GM18870 (cell line): ENCODE data around the gene OR52A5.
"Not testable (repeated sequence)": the region's sequence is repeated elsewhere in the genome, so short reads cannot be mapped to it uniquely, and the experiment has no call there.

ENCODE experiments used
- ATAC-seq: cut with Tn5 transposase; IDR thresholded peaks from one replicate; pipeline ENCODE4 v1.9.1; 2021; ENCODE audit warnings: moderate library complexity; ENCODE audit not compliant: unreplicated experiment

The OR52A5 gene

DNA sequence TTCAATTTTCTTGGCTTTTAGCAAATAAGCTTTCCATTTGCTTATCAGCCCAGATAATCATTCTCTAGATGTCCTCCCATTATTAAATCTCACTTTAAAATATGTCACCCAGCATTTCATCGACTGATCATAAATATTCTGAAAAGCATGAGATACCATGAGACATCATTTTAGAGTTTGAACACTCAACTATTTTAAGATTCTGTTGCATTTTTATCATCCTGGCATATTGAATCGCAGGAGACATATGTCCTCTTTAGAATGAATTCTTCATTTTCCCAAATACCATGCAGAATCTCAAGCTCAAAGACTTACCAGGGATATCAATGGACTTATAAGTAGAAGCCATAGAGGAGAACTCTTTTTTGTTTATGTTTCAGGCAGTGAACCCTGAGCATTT, at the start of gene OR52A5:
Gene OR52A5, minus strand, starts transcription at position 361 of the 400 bp plus-strand sequence. CDS start 5,714 bp downstream, outside the sequence.
- ATAC-seq = no peak

DNA sequence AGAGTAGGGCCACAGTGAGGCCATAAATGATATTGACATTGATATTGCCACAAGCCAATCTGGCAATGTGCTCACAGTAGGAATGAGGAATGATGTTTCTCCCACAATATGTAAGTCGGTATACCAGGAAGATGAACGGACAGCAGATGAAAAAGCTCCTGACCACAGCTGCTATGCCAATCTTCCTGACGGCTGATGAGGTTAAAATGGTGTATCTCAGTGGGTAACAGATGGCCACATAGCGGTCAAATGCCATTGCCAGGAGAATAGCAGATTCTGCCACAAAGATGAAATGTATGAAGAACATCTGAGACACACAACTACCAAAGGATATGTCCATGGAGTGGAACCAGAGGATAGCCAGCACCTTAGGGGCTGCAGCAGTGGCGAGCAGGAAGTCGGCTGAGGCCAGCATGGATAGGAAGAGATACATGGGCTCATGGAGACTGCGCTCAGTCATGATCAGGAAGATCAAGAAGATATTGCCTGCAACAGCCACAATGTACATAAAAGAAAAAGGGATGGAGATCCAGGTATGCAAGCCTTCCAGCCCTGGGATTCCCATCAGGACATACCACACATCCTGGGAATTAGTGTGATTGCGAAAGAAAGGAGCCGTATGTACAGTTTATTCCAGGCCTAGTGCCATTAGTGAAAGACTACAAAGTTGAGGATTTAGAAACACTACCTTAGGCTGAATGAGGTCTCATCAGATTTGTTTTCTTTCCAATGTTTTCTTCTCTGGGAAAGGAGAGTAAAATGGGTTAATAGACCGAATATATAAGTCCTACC, 40.1 kb upstream of the OR52A5 start:
- ATAC-seq = no peak

DNA sequence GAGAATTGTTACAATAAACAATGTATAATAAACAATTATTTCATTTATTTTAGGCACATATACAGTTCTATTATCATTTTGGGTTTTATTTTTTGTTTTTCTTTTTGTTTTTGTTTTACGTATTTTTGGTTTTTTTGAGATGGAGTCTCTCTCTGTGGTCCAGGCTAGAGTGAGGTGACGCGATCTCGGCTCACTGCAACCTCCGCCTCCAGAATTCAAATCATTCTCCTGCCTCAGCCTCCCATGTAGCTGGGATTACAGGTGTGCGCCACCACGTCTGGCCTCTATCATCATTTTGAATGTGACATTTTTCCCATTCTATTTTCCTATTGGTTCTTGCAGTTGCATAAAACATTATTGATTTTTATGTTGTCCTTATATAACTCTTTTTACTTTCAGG, 36.8 kb upstream of the OR52A5 start:
- ATAC-seq = no peak

DNA sequence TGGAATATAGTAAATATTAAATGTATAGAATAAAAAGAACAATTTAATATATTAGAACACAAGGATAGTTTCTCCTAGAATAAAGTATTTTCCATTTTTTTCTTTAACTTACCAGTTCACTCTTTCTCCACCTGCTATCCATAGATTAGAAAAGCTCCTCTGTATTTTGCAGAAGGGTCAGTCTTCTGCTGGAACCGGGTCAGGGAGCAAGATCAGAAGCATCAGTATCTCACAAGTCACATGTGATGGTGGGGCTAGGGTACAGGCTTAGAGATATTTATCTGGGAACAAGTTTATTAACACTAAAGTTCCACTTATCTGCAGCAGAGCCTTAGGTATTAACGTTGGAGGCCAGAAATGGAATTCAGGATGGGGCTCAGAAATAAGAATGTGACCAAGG, 33.7 kb upstream of the OR52A5 start:
- no peak for ATAC-seq

DNA sequence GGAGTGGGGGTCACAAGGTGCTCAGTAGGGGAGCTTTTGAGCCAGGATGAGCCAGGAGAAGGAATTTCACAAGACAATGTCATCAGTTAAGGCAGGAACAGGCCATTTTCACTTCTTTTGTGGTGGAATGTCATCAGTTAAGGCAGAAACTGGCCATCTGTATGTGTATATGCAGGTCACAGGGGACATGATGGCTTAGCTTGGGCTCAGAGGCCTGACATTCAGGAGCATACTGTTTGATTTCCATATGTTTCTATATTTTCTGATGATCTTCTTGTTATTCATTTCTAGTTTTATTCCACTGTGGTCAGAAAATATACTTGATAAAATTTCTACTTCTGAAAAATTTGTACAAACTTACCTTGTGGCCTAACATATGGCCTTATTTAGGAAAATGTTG, 27.7 kb upstream of the OR52A5 start:
- ATAC-seq = not testable (repeated sequence)

DNA sequence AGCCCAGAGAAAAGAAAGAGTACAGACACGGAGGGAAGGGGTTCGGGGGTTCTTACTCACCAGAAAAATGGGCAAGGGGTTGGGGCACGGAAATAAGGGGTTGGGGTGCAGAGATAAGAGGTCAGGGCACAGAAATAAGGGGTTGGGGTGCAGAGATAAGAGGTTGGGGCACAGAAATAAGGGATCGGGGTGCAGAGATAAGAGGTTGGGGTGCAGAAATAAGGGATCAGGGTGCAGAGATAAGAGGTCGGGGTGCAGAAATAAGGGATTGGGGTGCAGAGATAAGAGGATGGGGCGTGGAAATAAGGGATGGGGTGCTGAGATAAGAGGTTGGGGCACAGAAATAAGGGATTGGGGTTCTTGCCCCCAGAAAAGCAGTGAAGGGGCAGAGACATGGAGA, 26.7 kb upstream of the OR52A5 start:
- ATAC-seq = not testable (repeated sequence)

DNA sequence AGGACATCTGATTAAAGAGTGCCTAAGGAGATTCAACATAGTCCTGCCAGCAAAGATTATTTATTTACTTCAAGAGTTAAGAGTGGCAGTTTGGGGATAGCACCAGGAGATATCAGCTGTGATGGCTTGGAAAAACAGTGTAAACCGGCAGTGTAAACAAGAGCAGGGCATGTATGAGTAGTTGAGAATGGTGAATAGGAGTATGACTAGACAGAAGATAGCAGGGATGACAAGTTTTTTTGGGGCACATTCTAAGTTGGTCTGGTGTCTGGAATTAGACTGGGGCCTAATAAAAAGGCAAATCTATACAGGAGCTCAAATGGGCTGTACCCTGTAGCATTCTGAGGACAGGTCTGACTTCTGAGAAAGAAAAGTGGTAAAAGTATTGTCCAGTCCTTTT, 22.9 kb upstream of the OR52A5 start:
- not testable (repeated sequence) for ATAC-seq

DNA sequence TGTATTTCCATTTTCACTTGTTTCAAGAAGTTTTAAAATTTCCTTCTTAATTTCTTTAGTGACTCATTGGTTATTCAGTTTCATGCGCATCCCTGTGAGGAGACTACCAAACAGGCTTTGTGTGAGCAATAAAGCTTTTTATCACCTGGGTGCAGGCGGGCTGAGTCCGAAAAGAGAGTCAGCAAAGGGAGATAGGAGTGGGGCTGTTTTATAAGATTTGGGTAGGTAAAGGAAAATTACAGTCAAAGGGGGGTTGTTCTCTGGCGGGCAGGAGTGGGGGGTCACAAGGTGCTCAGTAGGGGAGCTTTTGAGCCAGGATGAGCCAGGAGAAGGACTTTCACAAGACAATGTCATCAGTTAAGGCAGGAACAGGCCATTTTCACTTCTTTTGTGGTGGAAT, 22.1 kb upstream of the OR52A5 start:
- not testable (repeated sequence) for ATAC-seq

DNA sequence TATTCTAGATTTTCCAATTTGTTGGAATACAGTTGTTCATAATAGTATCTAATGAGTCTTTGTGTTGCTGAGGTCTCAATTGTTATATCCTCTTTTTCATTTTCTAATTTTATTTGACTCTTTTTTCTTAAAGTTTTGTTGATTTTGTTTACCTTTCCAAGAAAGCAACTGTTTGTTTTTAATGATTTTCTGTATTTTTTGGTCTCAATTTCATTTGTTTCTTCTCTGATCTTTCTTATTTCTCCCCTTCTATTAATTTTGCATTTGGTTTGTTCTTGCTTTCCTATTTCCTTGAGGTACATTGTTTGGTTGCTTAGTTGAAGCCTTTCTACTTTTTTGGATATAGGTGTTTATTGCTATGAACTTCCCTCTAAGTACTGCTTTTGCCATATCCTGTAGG, 21.6 kb upstream of the OR52A5 start:
- ATAC-seq = no peak

DNA sequence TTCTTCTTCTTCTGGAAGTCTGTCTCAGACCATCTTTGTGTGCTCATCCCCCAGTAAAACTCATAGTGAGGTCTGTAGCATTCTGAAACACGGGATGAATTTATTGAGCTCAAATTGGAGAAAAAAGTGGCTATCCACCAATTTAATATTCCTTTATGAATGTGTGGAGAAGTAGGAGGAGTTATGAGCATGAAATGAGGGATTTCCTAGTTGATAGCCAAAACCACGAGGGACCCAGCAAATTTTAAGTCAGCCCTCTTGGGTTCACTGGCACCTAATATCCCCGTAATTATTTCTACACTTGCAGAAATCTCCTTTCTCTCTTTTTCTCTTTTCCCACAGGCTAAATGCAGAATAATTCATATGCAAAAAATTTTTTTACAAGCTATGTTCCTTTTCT, 16.5 kb upstream of the OR52A5 start, which contains the start of gene OR52A1:
Gene OR52A1, minus strand, starts transcription at position 101 of the 400 bp plus-strand sequence. CDS start 2,388 bp downstream, outside the sequence.
- ATAC-seq = no peak

DNA sequence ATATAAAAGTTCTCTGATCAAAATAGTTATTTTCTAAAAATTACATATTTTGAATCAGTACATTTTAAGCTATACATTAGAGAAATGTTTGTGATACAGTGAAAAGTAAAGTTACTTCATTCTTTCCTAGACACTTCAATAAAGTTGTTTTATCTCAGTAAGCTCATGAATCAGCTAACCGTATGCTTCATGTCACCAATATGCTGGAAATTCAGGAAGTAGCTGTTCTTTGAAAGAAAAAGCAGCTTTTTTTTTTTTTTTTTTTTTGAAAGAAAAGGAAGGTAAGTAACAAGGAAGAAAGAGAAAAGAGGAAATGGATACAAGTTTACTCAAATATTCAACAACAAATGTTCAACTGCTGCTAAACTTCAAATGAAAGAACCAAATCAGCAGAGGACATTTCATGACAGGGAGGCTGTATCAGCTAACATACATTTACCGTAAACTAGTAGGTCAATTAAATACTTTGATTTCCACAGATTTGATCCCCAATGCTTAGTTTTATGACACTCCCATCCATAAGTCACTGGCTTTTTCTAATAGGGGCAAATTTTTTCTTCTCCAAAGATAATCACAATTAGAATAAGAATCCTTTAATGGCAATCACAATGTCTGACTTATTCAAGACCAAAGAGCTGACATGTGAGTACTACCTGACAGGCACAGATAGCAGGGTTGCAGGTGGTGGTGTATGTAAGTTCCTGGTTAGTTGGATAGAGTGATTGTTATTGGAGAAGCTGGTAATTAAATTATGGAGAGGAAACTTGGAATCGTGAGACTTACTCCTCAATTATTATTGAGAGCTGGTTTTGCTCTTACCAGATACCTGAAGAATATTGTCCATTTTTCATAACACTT, 15.6 kb upstream of the OR52A5 start:
- no peak for ATAC-seq

DNA sequence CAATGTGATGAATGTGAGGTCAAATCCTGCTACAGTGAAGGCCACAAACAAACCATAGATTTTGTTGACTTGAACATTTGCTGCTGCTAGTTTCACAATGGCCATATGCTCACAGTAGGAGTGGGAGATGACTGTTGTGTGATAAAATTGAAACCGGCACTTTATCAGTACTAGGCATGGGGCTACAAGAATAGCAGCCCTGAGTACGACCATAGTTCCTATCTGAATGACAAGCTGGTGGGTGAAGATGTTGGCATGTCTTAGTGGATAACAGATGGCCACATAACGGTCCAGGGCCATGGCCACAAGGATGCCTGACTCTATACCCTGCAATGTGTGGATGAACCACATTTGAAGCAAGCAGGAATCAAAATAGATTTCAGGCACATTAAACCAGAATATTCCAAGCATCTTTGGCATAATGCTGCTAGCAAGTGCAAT, 13.6 kb upstream of the OR52A5 start:
- no peak for ATAC-seq

DNA sequence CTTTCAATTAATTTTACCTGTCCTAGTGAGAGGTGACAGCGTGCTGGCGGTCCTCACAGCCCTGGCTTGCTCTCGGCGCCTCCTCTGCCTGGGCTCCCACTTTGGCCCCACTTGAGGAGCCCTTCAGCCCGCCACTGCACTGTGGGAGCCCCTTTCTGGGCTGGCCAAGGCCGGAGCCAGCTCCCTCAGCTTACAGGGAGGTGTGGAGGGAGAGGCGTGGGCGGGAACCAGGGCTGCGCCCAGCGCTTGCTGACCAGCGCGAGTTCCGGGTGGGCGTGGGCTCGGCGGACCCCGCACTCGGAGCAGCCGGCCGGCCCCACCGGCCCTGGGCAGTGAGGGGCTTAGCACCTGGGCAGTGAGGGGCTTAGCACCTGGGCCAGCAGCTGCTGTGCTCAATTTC, 6.0 kb upstream of the OR52A5 start:
- ATAC-seq = not testable (repeated sequence)

DNA sequence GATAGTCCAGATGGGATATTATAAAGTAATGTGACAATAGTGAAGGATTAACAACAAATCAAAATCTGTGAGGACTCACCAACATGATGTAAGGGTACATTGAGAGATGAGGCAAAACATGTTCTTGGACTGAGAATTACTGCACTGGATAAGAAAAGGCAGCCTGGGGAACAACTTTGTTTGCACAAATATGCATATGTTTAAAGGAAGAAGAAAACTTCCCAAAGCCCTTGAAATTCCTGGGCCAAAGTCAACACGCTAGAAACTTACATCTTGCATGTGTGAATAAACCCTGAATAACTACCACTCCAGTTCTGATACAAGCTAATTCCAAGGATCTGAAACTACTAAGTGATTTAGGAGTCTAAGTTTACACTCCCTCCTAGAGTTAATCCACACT, 1.1 kb downstream of the OR52A5 start:
- ATAC-seq = no peak

DNA sequence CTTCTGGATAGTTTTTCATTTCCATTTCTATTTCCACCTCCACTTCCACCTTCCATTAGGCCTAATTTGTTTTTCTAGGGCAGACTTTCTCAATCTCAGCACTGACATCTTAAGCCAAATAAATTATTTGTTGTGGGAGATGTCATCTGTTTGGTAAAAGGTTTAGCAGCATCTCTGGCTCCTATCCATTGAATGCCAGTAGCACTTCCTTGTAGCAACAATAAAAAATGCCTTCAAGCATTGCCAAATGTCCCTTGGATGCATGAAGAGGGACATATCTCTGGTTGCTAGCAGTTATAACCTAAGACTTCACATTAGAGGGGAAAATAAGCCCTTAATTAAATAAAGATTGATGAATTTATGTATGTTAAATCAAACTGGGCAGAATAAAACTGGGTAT, 1.9 kb downstream of the OR52A5 start:
- ATAC-seq = no peak

DNA sequence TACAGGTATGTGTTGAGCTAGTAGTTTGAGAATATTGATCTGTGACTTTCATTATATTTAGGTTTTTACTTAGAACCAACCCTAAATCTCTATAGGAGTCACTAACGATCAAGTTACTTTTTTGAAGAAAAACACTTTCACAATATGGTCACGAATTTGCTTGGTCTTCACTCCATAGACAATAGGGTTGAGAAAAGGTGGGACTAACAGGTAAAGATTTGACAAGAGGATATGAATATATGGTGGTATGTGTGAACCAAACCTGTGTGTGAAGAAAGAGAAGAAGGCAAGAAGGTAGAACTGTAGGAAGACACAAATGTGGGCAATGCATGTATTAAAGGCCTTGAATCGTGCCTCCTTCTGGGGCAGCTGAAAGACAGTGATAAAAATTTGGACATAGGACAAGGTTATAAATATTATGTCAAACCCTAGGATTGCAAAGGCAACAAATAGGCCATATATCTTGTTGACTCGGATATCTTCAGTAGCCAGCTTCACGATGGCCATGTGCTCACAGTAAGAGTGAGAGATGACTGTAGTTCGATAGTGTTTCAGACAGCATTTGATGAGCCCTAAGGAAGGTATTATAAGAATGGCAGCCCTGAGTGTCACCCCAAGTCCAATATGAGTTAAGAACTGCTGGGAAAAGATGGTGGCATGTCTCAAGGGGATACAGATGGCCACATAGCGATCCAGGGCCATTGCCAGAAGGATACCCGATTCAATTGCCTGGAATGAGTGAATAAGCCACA, 6.4 kb downstream of the OR52A5 start:
- ATAC-seq = no peak

DNA sequence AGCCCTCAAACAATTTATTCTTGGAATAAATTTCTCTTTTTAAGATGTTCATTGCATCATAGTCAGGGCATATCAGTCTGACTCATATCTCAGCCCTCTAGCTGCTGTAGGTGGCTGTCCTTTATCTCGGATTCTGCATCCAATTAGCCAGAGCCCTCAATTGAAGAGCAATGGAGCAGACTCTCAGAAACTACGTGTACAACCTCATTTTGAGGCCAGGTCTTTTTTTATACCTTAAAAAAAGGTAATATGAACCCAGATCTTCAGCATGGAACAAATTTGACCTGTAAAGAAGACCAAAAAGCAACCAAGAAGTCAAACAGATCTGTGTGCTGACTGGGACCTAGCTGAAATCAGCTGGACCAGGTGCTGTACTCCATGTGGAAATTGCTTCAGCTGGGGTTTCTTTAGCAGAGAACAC, 8.7 kb downstream of the OR52A5 start:
- ATAC-seq = no peak

DNA sequence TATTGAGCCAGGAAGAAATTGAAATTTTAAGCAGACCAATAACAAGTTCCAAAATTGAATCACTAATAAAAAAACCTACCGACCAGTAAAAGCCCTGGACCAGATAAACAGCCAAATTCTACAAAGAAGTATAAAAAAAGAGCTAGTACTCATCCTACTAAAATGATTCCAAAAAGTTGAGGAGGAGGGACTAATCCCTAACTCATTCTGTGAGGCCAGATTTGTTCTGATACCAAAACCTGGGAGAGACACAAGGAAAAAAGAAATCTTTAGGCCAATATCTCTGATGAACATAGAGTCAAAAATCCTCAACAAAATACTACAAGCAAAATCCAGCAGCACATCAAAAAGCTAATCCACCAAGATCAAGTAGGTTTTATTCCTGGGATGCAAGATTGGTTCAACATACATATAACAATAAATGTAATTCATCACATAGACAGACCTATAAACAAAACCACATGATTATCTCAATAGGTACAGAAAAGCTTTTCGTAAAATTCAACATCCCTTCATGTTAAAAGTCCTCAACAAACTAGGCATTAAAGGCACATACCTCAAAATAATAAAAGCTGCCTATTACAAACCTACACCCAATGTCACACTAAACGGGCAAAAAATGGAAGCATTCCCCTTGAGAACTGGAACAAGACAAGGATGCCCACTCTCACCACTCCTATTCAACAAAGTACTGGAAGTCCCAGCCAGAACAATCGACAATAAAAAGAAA, 13.1 kb downstream of the OR52A5 start:
- no peak for ATAC-seq

DNA sequence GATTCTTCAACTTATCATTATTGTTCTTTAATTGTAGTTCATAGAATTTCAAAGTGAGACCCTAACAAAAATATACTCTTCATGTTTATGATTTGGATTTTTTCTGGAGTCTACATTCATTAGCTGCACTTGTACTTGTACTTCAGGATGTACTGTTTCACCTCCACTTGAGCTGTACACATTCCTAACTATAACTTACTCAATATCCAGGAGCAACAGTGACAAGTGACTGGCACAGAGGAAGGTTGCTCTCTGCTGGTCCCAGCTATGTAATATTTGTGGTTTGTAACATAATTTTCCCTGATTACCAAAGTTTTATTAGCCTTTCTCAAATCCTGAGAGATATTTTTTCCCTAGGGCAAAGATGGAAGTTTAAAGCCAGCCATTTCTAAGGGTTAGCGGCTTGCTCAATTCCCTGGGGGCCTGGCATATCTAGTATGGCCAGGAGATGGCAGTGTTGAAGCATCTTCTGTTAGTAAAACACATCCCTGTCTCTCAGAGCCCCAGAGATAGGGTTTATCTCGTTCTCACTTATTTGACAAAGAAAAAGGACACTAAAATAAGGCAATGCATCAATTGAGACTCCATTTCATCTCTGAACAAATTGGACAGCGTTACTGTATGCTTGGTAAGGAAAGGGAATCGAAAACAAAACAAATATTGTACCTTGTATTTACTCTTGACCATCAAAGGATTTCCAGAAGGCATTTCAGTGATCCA, 14.2 kb downstream of the OR52A5 start:
- ATAC-seq = peak; percentile 84

DNA sequence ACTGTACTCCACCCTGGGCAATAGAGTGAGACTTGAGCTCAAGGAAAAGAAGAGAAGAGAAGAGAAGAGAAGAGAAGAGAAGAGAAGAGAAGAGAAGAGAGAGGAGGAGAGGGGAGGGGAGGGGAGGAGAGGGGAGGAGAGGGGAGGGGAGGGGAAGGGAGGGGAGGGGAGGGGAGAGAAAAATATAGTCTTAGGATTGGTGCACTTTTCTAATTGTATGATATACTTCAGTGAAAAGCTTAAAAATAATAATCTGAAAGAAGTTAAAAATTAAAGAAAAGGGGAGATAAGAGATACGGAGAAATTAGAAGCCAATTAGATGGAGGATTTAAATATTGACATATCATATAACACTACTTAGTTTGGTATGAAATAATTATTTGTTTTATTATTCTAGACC, 19.3 kb downstream of the OR52A5 start:
- ATAC-seq = no peak
